GM19372 (cell line): ENCODE measurements around the gene PPP1R14D.
"Not testable (repeated sequence)": the region's sequence is repeated elsewhere in the genome, so short reads cannot be mapped to it uniquely, and the experiment has no call there.

Experiments used
- ATAC-seq: cut with Tn5 transposase; IDR thresholded peaks from one replicate; pipeline ENCODE4 v1.9.1; 2021; ENCODE audit warnings: mild to moderate bottlenecking, low read depth, moderate library complexity; ENCODE audit not compliant: unreplicated experiment

PPP1R14D gene, protein sequence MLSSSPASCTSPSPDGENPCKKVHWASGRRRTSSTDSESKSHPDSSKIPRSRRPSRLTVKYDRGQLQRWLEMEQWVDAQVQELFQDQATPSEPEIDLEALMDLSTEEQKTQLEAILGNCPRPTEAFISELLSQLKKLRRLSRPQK

GRCh38 chr15:40828447-40829036 is at the start of gene PPP1R14D:
PPP1R14D (minus strand) TSS chr15:40828708; CDS start chr15:40828641, 67 bp downstream.
- no peak for ATAC-seq

DNA sequence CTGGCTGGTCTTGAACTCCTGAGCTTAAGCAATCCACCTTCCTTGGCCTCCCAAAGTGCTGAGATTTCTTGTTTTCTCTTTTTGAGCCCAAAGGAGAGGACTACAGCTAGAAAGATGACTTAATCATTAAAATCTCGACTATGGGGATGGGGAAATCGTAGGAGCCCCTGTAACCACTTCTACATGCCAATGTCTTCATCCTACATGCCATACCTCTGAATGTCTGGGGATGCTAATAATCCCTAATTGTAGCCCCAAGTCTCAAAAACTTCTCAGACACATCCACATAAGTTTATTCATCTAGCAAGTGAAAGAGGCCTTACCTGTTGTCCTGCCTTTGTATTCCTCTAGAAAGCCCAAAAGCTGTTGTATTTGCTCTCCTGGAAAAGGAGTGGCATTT is 49.2 kb upstream of the PPP1R14D start:
- no peak for ATAC-seq

GRCh38 chr15:40875991-40876730 is 47.7 kb upstream of the PPP1R14D start:
- no peak for ATAC-seq

DNA sequence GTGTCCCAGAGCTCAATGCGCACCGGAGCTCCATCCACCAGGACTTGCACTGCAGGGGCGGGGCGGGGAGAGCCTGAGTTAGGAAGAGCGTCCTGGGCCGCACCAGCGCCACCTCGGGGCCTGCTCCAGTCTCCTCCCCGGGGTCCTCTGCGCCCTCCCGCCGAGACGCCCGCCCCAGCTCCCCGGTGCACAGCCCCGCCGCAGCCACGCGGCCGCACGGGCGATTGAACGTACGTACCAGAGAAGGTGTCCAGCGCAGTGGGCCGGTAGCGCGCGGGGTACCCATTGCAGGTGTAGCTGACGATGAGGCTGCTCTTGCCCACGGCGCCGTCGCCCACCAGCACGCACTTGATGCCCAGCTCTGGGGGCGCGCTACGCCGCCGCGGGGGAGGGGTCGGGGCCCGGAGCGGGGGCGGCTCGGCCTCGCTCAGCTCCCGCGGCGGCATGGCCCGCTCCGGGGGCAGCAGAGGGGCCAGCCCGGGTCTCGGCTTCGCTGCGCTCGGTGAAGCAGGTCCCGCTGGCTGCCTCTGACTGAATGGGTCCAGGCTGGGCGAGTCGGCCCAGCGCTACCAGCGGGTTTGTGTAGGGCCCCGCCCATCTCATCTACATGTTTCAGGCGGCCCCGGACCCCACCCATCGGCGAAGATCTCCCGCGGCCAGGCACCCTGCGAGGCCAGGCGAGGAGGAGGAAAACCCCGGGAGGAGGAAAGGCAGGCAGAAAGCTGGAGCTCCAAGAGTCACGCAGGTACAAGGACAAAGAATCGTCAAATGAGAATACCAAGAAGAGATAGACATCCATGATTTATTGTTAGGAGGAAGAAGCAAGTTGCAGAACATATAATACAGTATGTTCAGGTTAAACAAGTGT is 45.4 kb upstream of the PPP1R14D start, which contains the start of gene RHOV:
TSS of gene RHOV (minus strand) at position 541 of the 868 bp plus-strand sequence. CDS start at position 446, 95 bp downstream.
- ATAC-seq, result peak; percentile 46

GRCh38 chr15:40872791-40873693 is 44.5 kb upstream of the PPP1R14D start:
- no peak for ATAC-seq

- ATAC-seq, result no peak
These were observed 43.5 kb upstream of the PPP1R14D start for GRCh38 chr15:40871749-40872617.

DNA sequence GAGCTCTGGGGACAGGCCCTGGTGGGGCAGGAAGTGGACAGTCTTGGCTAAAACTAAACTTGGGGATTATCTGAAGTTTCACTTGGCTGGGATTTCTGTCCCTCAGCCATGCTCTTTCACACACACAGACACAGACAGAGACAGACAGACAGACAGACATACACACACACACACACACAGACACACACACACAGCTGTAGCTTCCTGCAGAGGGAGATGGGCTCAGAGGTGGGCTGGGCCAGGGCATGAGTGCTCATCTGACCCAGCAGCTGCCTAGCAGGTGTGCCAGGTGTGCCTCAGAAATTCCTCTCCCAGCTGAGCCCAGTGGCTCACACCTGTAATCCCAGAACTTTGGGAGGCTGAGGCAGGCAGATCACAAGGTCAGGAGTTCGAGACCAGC is 42.2 kb upstream of the PPP1R14D start:
- ATAC-seq, result no peak

DNA sequence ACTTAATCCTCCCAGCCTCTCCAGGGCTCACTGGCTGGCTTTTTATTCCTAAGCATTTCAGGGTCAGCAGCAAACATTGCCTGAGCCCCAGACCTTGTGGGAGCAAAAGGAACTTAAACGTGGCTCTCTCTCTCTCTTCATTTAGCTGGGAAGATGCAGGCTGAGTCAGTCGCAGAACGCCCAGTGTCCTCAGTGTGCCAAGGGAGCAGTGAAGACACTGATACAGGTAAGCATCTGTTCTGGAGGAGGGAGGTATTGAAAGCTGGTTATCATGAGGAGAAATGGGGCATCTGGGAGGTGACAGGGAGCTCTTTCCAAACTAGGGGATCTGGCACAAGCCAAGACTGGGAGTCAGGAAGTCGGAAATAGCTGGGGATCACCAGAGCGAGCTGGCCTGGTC is 41.2 kb upstream of the PPP1R14D start:
- ATAC-seq, result no peak

- ATAC-seq, result no peak
These were observed 38.7 kb upstream of the PPP1R14D start for GRCh38 chr15:40867199-40867598.

GRCh38 chr15:40863660-40864270 is 35.3 kb upstream of the PPP1R14D start:
- no peak for ATAC-seq

GRCh38 chr15:40861147-40861546 is 32.6 kb upstream of the PPP1R14D start:
- not testable (repeated sequence) for ATAC-seq

DNA sequence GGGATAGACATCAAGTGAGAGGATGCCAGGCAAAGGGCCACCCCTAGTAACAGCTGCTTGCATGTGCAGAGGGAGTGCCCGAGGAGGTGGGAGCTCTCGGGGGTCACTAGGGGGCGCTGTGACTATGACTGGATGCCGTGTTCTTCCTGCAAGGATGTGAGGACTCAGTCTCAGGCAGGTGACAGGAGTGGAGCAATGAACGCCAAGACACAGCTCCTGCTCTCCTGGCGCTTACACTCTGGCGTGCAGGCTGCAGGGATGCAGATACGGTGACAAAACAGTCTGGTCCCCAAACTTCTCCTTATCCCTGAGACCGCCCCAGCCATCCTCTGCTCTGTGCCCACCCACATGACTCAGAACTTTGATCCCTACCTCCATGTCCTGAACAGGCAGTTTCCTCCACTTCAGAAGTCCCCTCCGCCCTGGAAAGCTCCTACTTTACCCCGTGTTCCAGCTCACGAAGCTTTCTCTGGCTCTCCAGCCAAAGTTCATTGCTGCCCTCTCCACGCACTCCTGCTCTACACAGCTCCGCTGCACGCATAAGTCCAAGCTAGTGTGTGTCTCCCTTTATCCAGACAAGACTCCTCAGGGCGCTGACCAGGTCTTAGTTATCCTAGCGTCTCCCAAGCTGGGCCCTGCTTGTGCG is 30.8 kb upstream of the PPP1R14D start:
- ATAC-seq, result no peak

DNA sequence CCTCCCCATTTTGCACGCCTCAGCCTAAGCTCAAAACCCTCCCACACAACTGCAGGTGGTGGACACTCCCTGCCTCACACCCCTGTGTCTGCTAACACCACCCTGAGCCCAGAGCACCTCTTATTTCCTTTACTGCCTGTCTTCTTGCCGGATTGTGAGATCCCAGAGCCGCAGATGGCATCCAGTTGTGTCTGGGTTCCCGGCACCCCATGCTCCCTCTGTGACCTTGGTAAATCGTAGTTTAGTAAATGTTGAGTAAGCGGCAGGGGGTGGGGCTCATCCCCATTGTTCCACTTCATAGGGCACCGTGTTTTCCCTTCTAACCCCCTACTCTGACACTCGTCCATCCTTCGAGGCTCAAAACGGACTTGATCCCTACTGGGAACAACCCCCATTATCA is 30.2 kb upstream of the PPP1R14D start:
- no peak for ATAC-seq

- peak; percentile 68 for ATAC-seq
These were observed 29.3 kb upstream of the PPP1R14D start for GRCh38 chr15:40857601-40858341.

DNA sequence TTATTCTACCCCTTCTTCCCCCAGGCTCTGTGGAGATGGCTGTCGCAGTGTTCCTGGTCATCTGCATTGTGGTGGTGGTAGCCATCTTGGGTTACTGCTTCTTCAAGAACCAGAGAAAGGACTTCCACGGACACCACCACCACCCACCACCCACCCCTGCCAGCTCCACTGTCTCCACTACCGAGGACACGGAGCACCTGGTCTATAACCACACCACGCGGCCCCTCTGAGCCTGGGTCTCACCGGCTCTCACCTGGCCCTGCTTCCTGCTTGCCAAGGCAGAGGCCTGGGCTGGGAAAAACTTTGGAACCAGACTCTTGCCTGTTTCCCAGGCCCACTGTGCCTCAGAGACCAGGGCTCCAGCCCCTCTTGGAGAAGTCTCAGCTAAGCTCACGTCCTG is 28.2 kb upstream of the PPP1R14D start:
- no peak for ATAC-seq

DNA sequence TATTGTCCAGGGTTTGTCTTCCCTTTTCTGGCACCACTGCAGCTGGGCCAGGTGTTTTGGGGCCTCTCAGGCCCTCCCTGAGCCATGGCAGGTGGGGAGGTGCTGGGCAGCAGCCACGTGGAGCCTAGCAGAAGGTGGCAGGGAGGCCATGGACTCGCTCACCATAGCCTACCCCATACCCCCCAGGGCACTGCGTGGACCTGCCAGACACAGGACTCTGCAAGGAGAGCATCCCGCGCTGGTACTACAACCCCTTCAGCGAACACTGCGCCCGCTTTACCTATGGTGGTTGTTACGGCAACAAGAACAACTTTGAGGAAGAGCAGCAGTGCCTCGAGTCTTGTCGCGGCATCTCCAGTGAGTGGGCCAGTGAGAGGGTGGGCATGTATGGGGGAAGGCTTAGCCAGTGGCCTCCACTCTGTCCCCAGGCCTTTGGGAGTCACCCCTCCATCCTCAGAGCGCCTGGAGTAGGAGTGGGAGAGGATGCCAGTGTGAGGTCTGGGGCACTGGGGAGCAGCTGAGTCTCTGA is 27.3 kb upstream of the PPP1R14D start:
- ATAC-seq, result no peak

DNA sequence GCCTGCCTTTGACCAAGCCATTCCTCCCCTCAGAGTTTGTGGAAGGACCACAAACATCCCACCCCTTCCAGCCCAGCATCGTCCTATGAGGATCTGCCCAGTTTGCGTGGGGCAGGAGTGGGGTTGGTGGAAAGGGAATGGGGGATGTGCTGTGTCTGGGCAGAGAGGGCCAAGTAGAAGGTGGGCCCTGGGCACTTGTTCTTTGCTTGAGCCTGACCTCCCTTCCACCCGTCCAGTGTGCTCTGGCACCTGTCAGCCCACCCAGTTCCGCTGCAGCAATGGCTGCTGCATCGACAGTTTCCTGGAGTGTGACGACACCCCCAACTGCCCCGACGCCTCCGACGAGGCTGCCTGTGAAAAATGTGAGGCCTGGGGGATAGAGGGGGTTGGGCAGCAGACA is 25.7 kb upstream of the PPP1R14D start:
- no peak for ATAC-seq
